IMR-90 (cell line): ENCODE results near the gene STXBP6. TPM values are rescaled to one million over a fixed set of nuclear protein-coding genes. Genes with fewer than 3 reads are reported as not detected.

Experiments used
- ATAC-seq: fragments of 200-7000 bp; cut with Tn5 transposase; 2 replicates; pipeline ENCODE4 v1.9.1; 2020; ENCODE audit warnings: low read depth, mild to moderate bottlenecking, moderate library complexity
- BruUV-seq: library from RNA; stranded (reverse); fragments of 400-500 nt; replicated peaks from 2 replicates; lab custom pipeline; 2021; lab: Mats Ljungman, UMichigan
- CTCF ChIA-PET: fragments of 300-600 bp; formaldehyde crosslinking; extraction: SDS; loops from one replicate; lab custom pipeline; 2021; ENCODE audit warnings: antibody characterized with exemption; lab: Yijun Ruan, JAX
- POLR2A ChIA-PET: fragments of 300-600 bp; sonication (Branson Sonifier 250); formaldehyde crosslinking; loops from one replicate; lab custom pipeline; 2022; ENCODE audit warnings: antibody characterized with exemption; ENCODE audit not compliant: unreplicated experiment; lab: Charles Lee
- DNase-seq: peaks from one replicate; pipeline ENCODE4 v3.0.0; 2013
- H2AFZ ChIP-seq: replicated peaks from 2 replicates; pipeline ENCODE3; 2013; ENCODE audit warnings: low read length, mild to moderate bottlenecking; ENCODE audit not compliant: poor library complexity
- H2AK5ac ChIP-seq: 2 replicates; pipeline ENCODE4 v1.6.1; 2013; ENCODE audit warnings: low read depth, low read length, inconsistent platforms
- H2AK9ac ChIP-seq: replicated peaks from 2 replicates; pipeline ENCODE3; 2013; ENCODE audit warnings: mild to moderate bottlenecking, low read depth, low read length, moderate library complexity; ENCODE audit not compliant: poor library complexity
- H2BK120ac ChIP-seq: 2 replicates; pipeline ENCODE4 v1.6.1; 2013; ENCODE audit warnings: low read depth, low read length, inconsistent platforms
- H2BK15ac ChIP-seq: 3 replicates; pipeline ENCODE4 v1.6.1; 2013; ENCODE audit warnings: low read depth, low read length, inconsistent platforms
- H2BK20ac ChIP-seq: 2 replicates; pipeline ENCODE4 v1.6.1; 2013; ENCODE audit warnings: low read depth, mild to moderate bottlenecking, inconsistent platforms, low read length, moderate library complexity
- H2BK5ac ChIP-seq: 2 replicates; pipeline ENCODE4 v1.6.1; 2013; ENCODE audit warnings: mild to moderate bottlenecking, low read depth, low read length, inconsistent platforms; ENCODE audit not compliant: poor library complexity, severe bottlenecking
- H3K14ac ChIP-seq: replicated peaks from 2 replicates; pipeline ENCODE4 v1.6.1; 2013; ENCODE audit warnings: low read depth, low read length, inconsistent platforms
- H3K18ac ChIP-seq: 2 replicates; pipeline ENCODE4 v1.6.1; 2013; ENCODE audit warnings: low read depth, low read length, control low read depth
- H3K23ac ChIP-seq: 2 replicates; pipeline ENCODE4 v1.6.1; 2013; ENCODE audit warnings: low read depth, low read length, inconsistent platforms
- H3K27ac ChIP-seq: 2 replicates; pipeline ENCODE4 v1.5.1; 2013; ENCODE audit warnings: mild to moderate bottlenecking, control low read depth, low read length; ENCODE audit not compliant: insufficient read depth
- H3K27me3 ChIP-seq: 2 replicates; pipeline ENCODE4 v1.6.1; 2013; ENCODE audit warnings: low read length; ENCODE audit not compliant: control insufficient read depth, insufficient read depth
- H3K36me3 ChIP-seq: 2 replicates; pipeline ENCODE4 v1.6.1; 2013; ENCODE audit warnings: low read length, mixed read lengths; ENCODE audit not compliant: control insufficient read depth, insufficient read depth
- H3K4ac ChIP-seq: 2 replicates; pipeline ENCODE4 v1.6.1; 2013; ENCODE audit warnings: low read depth, low read length, inconsistent platforms
- H3K4me1 ChIP-seq: 2 replicates; pipeline ENCODE4 v1.6.1; 2013; ENCODE audit warnings: low read length, mixed read lengths; ENCODE audit not compliant: control insufficient read depth, insufficient read depth
- H3K4me2 ChIP-seq: 2 replicates; pipeline ENCODE4 v1.6.1; 2013; ENCODE audit warnings: low read depth, mild to moderate bottlenecking, control low read depth, low read length, moderate library complexity
- H3K4me3 ChIP-seq: 2 replicates; pipeline ENCODE4 v1.5.1; 2013; ENCODE audit warnings: low read depth, mild to moderate bottlenecking, control low read depth, low read length, moderate library complexity; ENCODE audit not compliant: insufficient read depth
- H3K56ac ChIP-seq: 2 replicates; pipeline ENCODE4 v1.6.1; 2013; ENCODE audit warnings: low read length, inconsistent platforms; ENCODE audit not compliant: insufficient read depth; ENCODE audit errors: extremely low read depth
- H3K79me1 ChIP-seq, 2 experiments: 2 replicates each; pipeline ENCODE4 v1.6.1; 2013; ENCODE audit warnings: low read length in 2 of 2, inconsistent platforms in 1 of 2, low read depth in 1 of 2
- H3K9ac ChIP-seq: 2 replicates; pipeline ENCODE4 v1.6.1; 2013; ENCODE audit warnings: low read depth, low read length, control low read depth
- H3K9me1 ChIP-seq: 2 replicates; pipeline ENCODE4 v1.6.1; 2013; ENCODE audit warnings: low read length, inconsistent platforms; ENCODE audit not compliant: insufficient read depth
- H3K9me3 ChIP-seq: 2 replicates; pipeline ENCODE4 v1.6.1; 2013; ENCODE audit warnings: low read length; ENCODE audit not compliant: control insufficient read depth, insufficient read depth
- H4K20me1 ChIP-seq: 2 replicates; pipeline ENCODE4 v1.6.1; 2013; ENCODE audit warnings: low read length, inconsistent platforms; ENCODE audit not compliant: insufficient read depth
- H4K5ac ChIP-seq: 2 replicates; pipeline ENCODE4 v1.6.1; 2013; ENCODE audit warnings: mild to moderate bottlenecking, low read depth, low read length, control low read depth
- H4K8ac ChIP-seq, 2 experiments: 2 replicates each; pipeline ENCODE4 v1.6.1; 2013; ENCODE audit warnings: low read depth in 2 of 2, low read length in 2 of 2, control low read depth in 1 of 2, inconsistent platforms in 1 of 2
- H4K91ac ChIP-seq: 2 replicates; pipeline ENCODE4 v1.6.1; 2013; ENCODE audit warnings: low read depth, low read length, inconsistent platforms; ENCODE audit not compliant: insufficient read depth
- BHLHE40 ChIP-seq: fragments of 150-350 bp; IDR thresholded peaks from 2 replicates; pipeline ENCODE4 v1.6.1; 2016; ENCODE audit warnings: mild to moderate bottlenecking, low read depth, low read length
- CEBPB ChIP-seq: IDR thresholded peaks from 2 replicates; pipeline ENCODE4 v1.6.1; 2012; ENCODE audit warnings: low read depth, low read length, improper control_type of control experiment
- CHD1 ChIP-seq: IDR thresholded peaks from 2 replicates; pipeline ENCODE4 v1.6.1; 2012; ENCODE audit warnings: low read depth, low read length, improper control_type of control experiment
- ELK1 ChIP-seq: fragments of 150-350 bp; IDR thresholded peaks from 2 replicates; pipeline ENCODE4 v1.6.1; 2016; ENCODE audit warnings: low read depth, mild to moderate bottlenecking, low read length, moderate library complexity, borderline replicate concordance
- FOS ChIP-seq: fragments of 150-350 bp; IDR thresholded peaks from 2 replicates; pipeline ENCODE4 v1.6.1; 2016; ENCODE audit warnings: low read depth, low read length
- MAFK ChIP-seq: IDR thresholded peaks from 2 replicates; pipeline ENCODE4 v1.6.1; 2012; ENCODE audit warnings: low read depth, low read length, improper control_type of control experiment
- NFE2L2 ChIP-seq: fragments of 150-350 bp; IDR thresholded peaks from 2 replicates; pipeline ENCODE4 v1.6.1; 2016; ENCODE audit warnings: low read depth, mild to moderate bottlenecking, low read length
- RCOR1 ChIP-seq: IDR thresholded peaks from 2 replicates; pipeline ENCODE4 v1.6.1; 2012; ENCODE audit warnings: mild to moderate bottlenecking, low read length, improper control_type of control experiment; ENCODE audit not compliant: insufficient replicate concordance
- WGBS, 2 experiments: methylation state at CpG; one replicate each; pipeline versions ENCODE4 v1.1.5 to v1.1.7; 2013; ENCODE audit warnings: missing lambda C conversion rate in 2 of 2; ENCODE audit not compliant: insufficient read length in 1 of 2; ENCODE audit errors: extremely low coverage in 2 of 2; 5-methylcytosine and 5-hydroxymethylcytosine counted together
- dilution Hi-C: fragments of 300-500 bp; cut with HindIII; formaldehyde crosslinking; loops from one replicate; pipeline ENCODE4 v1.14.3; 2018; ENCODE audit warnings: low sequenced_read_pairs; ENCODE audit not compliant: unreplicated experiment
- in situ Hi-C: fragments of 300-500 bp; cut with MboI; formaldehyde crosslinking; loops from 3 replicates; pipeline ENCODE4 v1.14.3; 2019; ENCODE audit warnings: low sequenced_read_pairs, inconsistent platforms, mixed read lengths
- intact Hi-C: fragments of 100-400 bp; cut with micrococcal nuclease; formaldehyde crosslinking; loops from 2 replicates; pipeline ENCODE4 v1.10.0; 2022
- polyA plus RNA-seq, 3 experiments: library from polyadenylated mRNA; depleted of rRNA; stranded (reverse); fragments of >200 nt; gene quantifications; 2 replicates each; pipeline ENCODE4 v1.2.3, GENCODE V29; 2012; ENCODE audit warnings: low replicate concordance in 1 of 3
- total RNA-seq: library from RNA; depleted of rRNA; stranded (reverse); fragments of >200 nt; gene quantifications from 2 replicates; pipeline ENCODE4 v1.2.3, GENCODE V29; 2012

STXBP6 gene
- total and polyA plus RNA-seq, 2 of the 4 experiments (the other 2 are of a cell fraction) = 14.2 to 14.3 TPM

- no peak overlapping the region for H2BK120ac ChIP-seq
- no peak overlapping the region for H2AK9ac ChIP-seq
- dilution Hi-C loops (no loop called here), intact Hi-C loops (no loop called here), in situ Hi-C loops (loop anchor here (5.0 kb wide), 1 partner anchor 223 kb away; no protein-coding TSS in a partner anchor)
- BruUV-seq = no TSS peak
- no peak overlapping the region for H2BK5ac ChIP-seq
- H4K91ac ChIP-seq = no peak overlapping the region
- ChIA-PET CTCF (no interaction called here), POLR2A (no interaction called here)
- no peak overlapping the region for H3K14ac ChIP-seq
- H3K4me3 ChIP-seq = no peak overlapping the region
- no peaks in the 10 kb centered on the region for H3K4me1 ChIP-seq
- no peak overlapping the region for H2AK5ac ChIP-seq
- no peaks in the 10 kb centered on the region for H3K9me3 ChIP-seq
- no peak overlapping the region for H3K4me2 ChIP-seq
- no peaks in the 10 kb centered on the region for H4K20me1 ChIP-seq
- no CpG with 5 or more reads among the region's 5 CpGs for WGBS, 2 experiments
- no peak overlapping the region for H4K5ac ChIP-seq
- H3K18ac ChIP-seq = no peak overlapping the region
- no peak overlapping the region for H3K9ac ChIP-seq
- H3K27me3 ChIP-seq = no peaks in the 10 kb centered on the region
- H2BK15ac ChIP-seq = no peak overlapping the region
- H3K23ac ChIP-seq = no peak overlapping the region
- no peak overlapping the region for H3K4ac ChIP-seq
- no peaks in the 10 kb centered on the region for H3K36me3 ChIP-seq
- no peak overlapping the region for H4K8ac ChIP-seq
- TF ChIP-seq FOS (no peak), ELK1 (no peak), NFE2L2 (no peak), CEBPB (no peak), CHD1 (no peak), BHLHE40 (no peak), MAFK (no peak), RCOR1 (no peak)
- ATAC-seq = no peak
- H3K9me1 ChIP-seq = no peaks in the 10 kb centered on the region
- no peak overlapping the region for H3K56ac ChIP-seq
- DNase-seq = no peak
- no peak overlapping the region for H3K27ac ChIP-seq
- H2AFZ ChIP-seq = no peak overlapping the region
- H2BK20ac ChIP-seq = no peak overlapping the region
- H3K79me1 ChIP-seq = no peaks in the 10 kb centered on the region; a peak in 2 of 4 replicates
Measured at GRCh38 chr14:25039933-25040332, 10.0 kb downstream of the STXBP6 start.
